GM13977 (cell line): ENCODE results near the gene DNAH9.
"Not testable (repeated sequence)": the region's sequence is repeated elsewhere in the genome, so short reads cannot be mapped to it uniquely, and the experiment has no call there.

Source experiments
- DNase-seq: peaks from one replicate; pipeline ENCODE4 v3.0.0; 2012; ENCODE audit warnings: low spot score
- CTCF ChIP-seq: IDR thresholded peaks from 2 replicates; pipeline ENCODE4 v1.5.1; 2012; ENCODE audit warnings: mild to moderate bottlenecking, control low read depth; ENCODE audit not compliant: insufficient read depth; ENCODE audit errors: extremely low read depth, missing control alignments
- in situ Hi-C: fragments of 300-500 bp; cut with MboI; formaldehyde crosslinking; loops from one replicate; pipeline ENCODE4 v1.12.0; 2022; ENCODE audit warnings: low sequenced_read_pairs, low pct_unique_long_range_greater_than_20kb, mixed read lengths, inconsistent platforms; ENCODE audit not compliant: unreplicated experiment

Gene DNAH9

GRCh38 chr17:11952610-11953009 is 354.3 kb downstream of the DNAH9 start:
- in situ Hi-C loops, result no loop called here
- no peak for TF ChIP-seq CTCF
- no peak for DNase-seq

GRCh38 chr17:11953924-11954323 is 355.7 kb downstream of the DNAH9 start:
- in situ Hi-C loops, result no loop called here
- DNase-seq, result no peak
- TF ChIP-seq CTCF, result no peak

GRCh38 chr17:11954936-11955335 is 356.7 kb downstream of the DNAH9 start:
- DNase-seq, result no peak
- in situ Hi-C loops, result no loop called here
- no peak for TF ChIP-seq CTCF

GRCh38 chr17:11969565-11969964 is 371.3 kb downstream of the DNAH9 start:
- TF ChIP-seq CTCF, result no peak
- in situ Hi-C loops, result no loop called here
- no peak for DNase-seq

GRCh38 chr17:11972741-11973140 is 374.5 kb downstream of the DNAH9 start:
- in situ Hi-C loops, DNase-seq: not testable (repeated sequence)

GRCh38 chr17:11979795-11980194 is 381.5 kb downstream of the DNAH9 start:
- no peak for DNase-seq
- TF ChIP-seq CTCF, result no peak
- in situ Hi-C loops, result no loop called here

GRCh38 chr17:11980813-11981212 is 382.5 kb downstream of the DNAH9 start:
- in situ Hi-C loops, result no loop called here
- no peak for TF ChIP-seq CTCF
- no peak for DNase-seq
